ENCODE results near the gene CBX1.
"Not testable (repeated sequence)": the region's sequence is repeated elsewhere in the genome, so short reads cannot be mapped to it uniquely, and the experiment has no call there.

The CBX1 gene

GRCh38 chr17:48123111-48123510, 21.8 kb upstream of the CBX1 start:
- no peak for DNase-seq (ENCODE audit: low spot score)

GRCh38 chr17:48122665-48123045, 21.4 kb upstream of the CBX1 start:
- no peak for DNase-seq (ENCODE audit: low spot score)

- no peak for DNase-seq (ENCODE audit: low spot score)
Measured at GRCh38 chr17:48121923-48122664, 20.8 kb upstream of the CBX1 start.

DNA sequence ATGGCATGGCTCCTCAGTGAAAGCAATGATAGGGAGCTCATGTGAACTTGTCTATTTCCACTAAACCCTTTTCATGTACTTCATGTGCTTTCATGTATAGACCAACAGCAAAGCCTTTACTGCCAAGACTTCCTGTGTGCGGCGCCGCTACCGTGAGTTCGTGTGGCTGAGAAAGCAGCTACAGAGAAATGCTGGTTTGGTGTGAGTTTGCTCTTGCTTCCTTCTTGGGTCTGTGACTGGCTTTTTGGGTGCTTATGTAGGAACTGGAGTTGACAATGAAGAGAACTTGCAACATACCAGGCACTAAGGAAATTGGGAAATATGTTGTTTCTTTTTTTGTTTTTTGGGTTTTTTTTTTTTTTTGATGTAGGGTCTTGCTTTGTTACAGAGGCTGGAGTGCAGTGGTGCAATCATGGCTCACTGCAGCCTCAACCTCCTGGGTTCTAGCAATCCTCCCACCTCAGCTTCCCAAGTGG, 12.0 kb upstream of the CBX1 start:
- peak; percentile 57 for DNase-seq (ENCODE audit: low spot score)

DNA sequence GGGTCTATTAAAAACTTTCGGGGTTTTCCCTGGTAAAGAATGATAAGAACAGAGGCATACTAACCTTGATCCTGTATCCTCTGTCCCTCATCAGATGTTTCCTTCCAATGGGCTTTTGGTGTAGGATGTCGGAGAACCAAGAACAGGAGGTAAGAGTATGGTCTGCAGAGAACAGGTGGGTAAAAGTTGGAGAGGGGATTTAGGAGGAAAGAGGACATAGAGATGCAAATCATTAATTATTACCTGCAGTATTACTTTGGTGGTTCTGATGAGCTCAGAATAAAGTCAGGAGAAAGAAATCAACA, 10.6 kb upstream of the CBX1 start:
- DNase-seq (ENCODE audit: low spot score): no peak

- DNase-seq (ENCODE audit: low spot score): no peak
Measured at GRCh38 chr17:48110761-48111160, 9.5 kb upstream of the CBX1 start.

GRCh38 chr17:48107137-48108055, 6.1 kb upstream of the CBX1 start, which contains the start of gene SNX11:
TSS of gene SNX11 (plus strand) at chr17:48107766. CDS start at chr17:48112044, 4,278 bp downstream.
- DNase-seq (ENCODE audit: low spot score): peak; percentile 91

GRCh38 chr17:48106802-48107136, 5.5 kb upstream of the CBX1 start:
- DNase-seq (ENCODE audit: low spot score): no peak

- no peak for DNase-seq (ENCODE audit: low spot score)
Measured at GRCh38 chr17:48104440-48104839, 3.2 kb upstream of the CBX1 start.

DNA sequence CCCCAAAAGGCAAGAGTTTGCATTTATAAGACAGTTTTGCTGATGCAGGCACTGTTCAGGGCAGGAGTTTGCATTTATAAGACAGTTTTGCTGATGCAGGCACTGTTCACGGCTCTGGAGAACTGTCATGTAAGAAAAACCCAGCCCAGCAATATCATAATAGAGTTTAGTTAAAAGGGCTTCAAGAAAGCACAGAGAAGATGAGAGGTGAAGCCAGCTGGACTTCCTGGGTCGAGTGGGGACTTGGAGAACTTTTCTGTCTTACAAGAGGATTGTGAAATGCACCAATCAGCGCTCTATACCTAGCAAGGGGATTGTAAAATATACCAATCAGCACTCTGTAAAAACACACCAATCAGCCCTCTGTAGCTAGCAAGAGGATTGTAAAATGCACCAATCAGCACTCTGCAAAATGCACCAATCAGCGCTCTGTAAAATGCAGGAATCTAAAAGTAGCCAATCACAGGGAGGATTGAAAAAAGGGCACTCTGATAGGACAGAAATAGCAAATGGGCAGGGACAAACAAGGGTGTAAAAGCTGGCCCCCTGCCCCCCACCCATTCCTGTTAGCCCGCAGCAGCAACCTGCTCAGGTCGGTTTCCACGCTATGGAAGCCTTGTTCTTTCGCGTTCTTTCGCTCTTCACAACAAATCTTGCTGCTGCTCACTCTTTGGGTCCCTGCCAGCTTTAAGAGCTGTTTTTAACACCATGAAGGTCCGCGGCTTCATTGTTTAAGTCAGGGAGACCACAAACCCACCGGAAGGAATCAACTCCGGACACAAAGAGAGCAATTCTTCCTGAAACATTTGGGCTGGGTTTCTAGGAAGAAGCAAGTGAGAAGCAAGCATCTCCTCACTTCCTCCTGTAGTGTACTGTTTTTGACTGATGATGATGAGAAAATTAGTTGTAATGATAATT, 1.8 kb upstream of the CBX1 start:
- peak; percentile 26 for DNase-seq (ENCODE audit: low spot score)

DNA sequence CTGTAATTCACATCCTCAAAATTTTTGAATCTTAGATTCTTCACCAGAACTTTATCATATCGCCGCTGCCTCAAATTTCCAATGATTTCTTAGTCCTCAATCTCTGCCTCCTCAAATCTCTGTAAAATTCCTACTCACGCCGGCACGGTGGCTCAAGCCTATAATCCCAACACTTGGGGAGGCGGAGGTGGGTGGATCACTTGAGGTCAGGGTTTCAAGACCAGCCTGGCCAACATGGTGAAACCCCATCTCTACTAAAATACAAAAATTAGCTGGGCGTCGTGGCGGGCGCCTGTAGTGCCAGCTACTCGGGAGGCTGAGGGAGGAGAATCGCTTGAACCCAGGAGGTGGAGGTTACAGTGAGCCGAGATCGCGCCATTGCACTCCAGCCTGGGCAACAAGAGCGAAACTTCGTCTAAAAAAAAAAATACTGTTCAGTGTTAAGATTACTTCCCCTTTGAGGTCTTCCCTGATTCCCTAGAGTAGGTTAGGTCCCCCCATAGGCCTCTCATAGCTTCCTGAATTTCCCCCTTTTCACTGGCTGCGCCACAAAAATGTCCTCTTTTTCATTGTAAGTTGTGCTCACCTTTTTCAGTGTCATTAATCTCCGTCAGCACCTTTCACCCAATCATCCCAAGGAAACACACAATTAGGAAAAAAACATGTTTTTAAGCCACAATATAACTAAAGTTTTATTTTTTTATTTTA, 919 bp upstream of the CBX1 start:
- DNase-seq (ENCODE audit: low spot score): no peak

DNA sequence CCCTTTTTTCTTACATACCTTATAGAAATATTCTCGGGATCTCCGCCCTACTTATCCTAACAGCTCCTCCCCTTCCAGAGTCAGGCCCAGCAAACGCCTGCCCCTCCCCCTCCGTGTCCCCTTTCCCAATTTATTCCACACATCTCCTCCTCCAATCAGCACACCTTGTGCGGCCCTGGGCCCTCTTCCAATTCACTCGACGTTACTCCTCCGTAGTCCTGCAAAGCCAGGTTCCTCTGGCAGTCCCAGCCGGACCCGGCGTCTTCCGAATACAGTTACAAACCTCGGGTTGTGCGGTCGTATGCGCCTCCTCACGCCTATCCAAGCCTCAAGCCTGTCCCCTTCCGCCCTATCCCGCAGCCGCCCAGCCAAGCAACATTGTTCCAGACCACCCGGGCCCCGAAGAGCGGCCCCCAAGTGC, 677 bp downstream of the CBX1 start:
- no peak for DNase-seq (ENCODE audit: low spot score)

DNA sequence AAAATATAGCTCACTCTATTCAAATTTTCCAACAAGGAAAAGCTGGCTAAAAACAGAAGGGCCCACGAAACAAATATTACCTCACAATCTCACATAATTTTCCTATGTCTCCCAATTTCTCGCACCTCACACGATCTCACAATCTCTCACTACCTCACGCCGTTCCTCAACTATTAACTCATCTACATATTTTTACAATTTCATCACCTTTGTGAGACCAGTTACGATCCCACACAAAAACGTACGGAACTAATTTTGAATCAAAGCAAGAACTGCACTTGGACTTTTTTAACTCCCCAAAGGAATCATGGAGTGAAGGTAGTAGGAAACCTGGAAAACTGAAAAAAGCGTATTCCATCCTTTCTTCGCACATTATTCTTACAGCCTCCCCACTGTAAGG, 1.1 kb downstream of the CBX1 start:
- DNase-seq (ENCODE audit: low spot score): no peak

DNA sequence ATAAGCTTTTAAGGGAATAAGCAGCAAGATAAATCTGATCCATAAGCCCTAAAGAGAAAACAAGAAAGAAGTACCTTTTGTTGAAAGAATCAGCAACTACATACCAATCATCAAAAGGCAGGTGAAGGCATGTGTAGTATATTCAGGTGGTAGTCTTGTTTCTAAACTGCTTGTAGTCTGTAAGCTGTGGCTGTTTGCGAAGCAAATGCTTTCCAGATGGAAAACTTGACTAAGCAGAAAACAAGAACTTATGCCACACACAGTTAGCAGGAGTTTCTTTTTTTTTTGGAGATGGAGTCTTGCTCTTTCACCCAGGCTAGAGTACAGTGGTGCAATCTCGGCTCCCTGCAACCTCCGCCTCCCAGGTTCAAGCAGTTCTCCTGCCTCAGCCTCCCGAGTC, 5.7 kb downstream of the CBX1 start:
- no peak for DNase-seq (ENCODE audit: low spot score)

- DNase-seq (ENCODE audit: low spot score): no peak
Measured at GRCh38 chr17:48093341-48094045, 7.8 kb downstream of the CBX1 start.

DNA sequence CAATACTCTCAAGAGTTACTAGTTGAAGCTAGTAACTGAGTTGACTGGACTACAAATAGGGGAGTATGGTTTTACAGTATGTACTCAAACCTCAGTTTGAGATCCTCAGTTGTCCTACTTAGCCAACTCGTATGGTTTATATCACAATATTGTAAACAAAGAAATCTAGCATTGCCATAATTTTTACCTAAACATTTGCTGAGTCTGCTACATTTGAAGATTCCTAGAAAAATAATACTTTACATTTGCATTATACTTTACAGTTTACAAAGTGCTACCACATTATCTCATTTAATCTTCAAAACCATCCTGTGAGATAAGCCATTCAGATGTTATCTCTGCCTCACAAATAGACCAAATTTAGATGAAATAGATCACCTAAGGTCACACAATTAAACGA, 16.3 kb downstream of the CBX1 start:
- DNase-seq (ENCODE audit: low spot score): no peak

DNA sequence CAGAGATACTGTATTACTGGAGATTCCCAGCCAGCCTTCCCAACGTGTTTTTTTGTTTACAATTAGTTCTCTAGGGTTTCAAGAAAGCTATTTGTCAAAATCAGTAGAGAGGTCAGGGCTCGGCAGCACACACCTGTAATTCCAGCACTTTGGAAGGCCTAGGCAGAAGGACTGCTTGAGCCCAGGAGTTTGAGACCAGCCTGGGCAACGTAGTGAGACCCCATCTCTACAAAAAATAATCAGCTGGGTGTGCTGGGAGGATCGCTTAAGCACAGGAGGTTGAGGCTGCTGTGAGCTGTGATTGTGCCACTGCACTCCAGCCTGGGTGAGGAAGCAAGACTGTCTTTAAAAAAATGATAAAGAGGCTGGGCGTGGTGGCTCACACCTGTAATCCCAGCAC, 19.4 kb downstream of the CBX1 start:
- no peak for DNase-seq (ENCODE audit: low spot score)

DNA sequence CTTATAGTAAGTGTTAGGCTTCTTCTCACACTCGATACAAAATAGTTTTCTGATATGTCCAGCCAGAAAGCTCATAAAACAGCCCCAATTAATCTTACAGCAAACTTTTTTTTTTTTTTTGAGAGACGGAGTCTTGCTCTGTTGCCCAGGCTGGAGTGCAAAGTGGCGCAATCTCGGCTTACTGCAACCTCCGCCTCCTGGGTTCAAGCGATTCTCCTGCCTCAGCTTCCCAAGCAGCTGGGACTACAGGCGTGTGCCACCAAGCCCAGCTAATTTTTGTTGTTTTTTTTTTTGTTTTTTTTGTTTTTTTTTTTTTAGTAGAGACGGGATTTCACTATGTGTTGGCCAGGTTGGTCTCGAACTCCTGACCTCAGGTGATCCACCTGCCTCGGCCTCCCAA, 24.1 kb downstream of the CBX1 start:
- DNase-seq (ENCODE audit: low spot score): not testable (repeated sequence)

DNA sequence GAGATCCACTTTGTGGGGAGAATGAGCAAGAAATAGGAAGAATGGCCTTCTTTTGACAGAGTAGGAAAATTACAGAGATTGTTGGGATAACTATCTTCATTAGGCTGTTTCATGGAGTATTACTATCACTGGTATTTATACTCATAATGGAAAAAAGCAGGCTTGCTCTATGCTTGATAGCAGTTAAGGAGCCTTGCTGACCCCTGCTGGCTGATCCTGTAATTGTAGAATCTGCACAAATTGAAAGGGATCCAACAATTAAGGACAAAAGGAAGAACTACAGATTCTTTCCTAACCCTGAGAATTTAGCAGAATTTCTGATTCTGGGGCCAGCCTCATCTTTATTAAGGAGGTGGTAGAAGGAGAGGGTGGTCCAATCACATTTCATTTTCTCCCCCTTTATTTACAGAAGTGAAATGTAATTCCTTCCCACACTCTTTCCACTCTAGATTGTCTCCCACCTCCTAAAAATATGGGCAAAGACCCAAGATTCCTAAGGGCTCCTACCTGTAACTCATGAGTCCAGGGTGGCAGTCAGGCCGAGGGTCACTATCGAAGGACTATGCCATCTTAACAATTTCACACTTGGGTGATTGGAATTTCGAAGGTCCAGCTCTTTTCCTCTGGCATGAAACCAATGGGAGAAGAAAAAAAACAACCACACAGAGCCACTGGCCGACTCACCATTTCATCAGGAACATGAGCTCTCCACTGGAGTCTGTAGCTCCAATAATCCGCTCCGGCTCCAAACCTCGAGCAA, 26.8 kb downstream of the CBX1 start:
- DNase-seq (ENCODE audit: low spot score): peak; percentile 83

GRCh38 chr17:48073566-48074094, 27.6 kb downstream of the CBX1 start:
- DNase-seq (ENCODE audit: low spot score): not testable (repeated sequence)

All from CD4-positive, alpha-beta T cell treated with Interleukin-2 at 100 ng/mL for 4 hours (primary cell).